Measurements from ENCODE around the gene FAM228A. TPM values are rescaled to one million over a fixed set of nuclear protein-coding genes. Genes with fewer than 3 reads are reported as not detected.

FAM228A gene
- total RNA-seq, 1 experiment from 2014 or later, result not detected

DNA sequence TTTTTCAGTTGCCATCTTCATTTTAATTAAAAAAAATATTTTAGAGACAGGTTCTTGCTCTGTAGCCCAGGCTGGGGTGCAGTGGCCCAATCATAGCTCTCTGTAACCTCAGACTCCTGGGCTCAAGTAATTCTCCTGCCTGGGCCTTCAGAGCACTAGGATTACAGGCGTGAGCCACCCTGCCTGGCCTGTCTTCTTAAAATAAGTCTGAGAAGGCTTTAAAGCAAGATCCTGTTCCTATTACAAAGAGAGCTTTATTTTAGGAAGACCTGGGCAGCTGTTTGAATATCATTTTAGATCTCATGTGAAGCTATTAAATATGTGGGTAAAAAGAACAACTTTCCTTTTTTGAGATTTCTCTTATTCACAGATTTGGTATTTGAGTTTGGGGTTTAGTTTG, 1.5 kb downstream of the FAM228A start:
- Histone ChIP-seq H3K36me3 (ENCODE audit: low read depth, low read length) (no peaks in the 10 kb centered on the region), H3K4me1 (ENCODE audit: insufficient read depth, low read length) (no peaks in the 10 kb centered on the region), H3K4me2 (ENCODE audit: low read length) (no peak overlapping the region), H3K9me3 (ENCODE audit: low read length) (no peaks in the 10 kb centered on the region), H3K79me2 (ENCODE audit: low read length) (no peaks in the 10 kb centered on the region), H3K27ac (ENCODE audit: low read length) (no peak overlapping the region), H3F3A (ENCODE audit: low read length, unreplicated experiment) (no peaks in the 10 kb centered on the region), H3K9me2 (replicated peaks; ENCODE audit: low read length) (no peaks in the 10 kb centered on the region), H3K4me3 (ENCODE audit: low read length) (no peak overlapping the region), H2AFZ (ENCODE audit: low read length) (no peak overlapping the region), H4K20me1 (ENCODE audit: low read length) (no peaks in the 10 kb centered on the region), H3K9ac (ENCODE audit: low read length) (no peak overlapping the region), H3K27me3 (ENCODE audit: low read length) (no peaks in the 10 kb centered on the region)
- intact Hi-C loops (cut with micrococcal nuclease), result no loop called here
- no TSS peak for BruUV-seq (replicated peaks)
- DNase-seq, result no peak
- TF ChIP-seq, protein P1, sequence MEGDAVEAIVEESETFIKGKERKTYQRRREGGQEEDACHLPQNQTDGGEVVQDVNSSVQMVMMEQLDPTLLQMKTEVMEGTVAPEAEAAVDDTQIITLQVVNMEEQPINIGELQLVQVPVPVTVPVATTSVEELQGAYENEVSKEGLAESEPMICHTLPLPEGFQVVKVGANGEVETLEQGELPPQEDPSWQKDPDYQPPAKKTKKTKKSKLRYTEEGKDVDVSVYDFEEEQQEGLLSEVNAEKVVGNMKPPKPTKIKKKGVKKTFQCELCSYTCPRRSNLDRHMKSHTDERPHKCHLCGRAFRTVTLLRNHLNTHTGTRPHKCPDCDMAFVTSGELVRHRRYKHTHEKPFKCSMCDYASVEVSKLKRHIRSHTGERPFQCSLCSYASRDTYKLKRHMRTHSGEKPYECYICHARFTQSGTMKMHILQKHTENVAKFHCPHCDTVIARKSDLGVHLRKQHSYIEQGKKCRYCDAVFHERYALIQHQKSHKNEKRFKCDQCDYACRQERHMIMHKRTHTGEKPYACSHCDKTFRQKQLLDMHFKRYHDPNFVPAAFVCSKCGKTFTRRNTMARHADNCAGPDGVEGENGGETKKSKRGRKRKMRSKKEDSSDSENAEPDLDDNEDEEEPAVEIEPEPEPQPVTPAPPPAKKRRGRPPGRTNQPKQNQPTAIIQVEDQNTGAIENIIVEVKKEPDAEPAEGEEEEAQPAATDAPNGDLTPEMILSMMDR (conservative IDR thresholded peaks at IDR 0.05; ENCODE audit: low read depth, low read length), result no peak
- TF ChIP-seq EZH2phosphoT487 (IDR thresholded peaks at IDR 0.05; ENCODE audit: borderline replicate concordance, low read length) (no peak), EZH2 (IDR thresholded peaks at IDR 0.05; ENCODE audit: low read length, unreplicated experiment) (no peak)
- ChIA-PET CTCF (interaction anchor here (0.8 kb wide), 1 partner anchor 88 kb away, joined by 3 read pairs; no protein-coding TSS in a partner anchor), POLR2A (ENCODE audit: unreplicated experiment) (no interaction called here)
- no peak for ATAC-seq

DNA sequence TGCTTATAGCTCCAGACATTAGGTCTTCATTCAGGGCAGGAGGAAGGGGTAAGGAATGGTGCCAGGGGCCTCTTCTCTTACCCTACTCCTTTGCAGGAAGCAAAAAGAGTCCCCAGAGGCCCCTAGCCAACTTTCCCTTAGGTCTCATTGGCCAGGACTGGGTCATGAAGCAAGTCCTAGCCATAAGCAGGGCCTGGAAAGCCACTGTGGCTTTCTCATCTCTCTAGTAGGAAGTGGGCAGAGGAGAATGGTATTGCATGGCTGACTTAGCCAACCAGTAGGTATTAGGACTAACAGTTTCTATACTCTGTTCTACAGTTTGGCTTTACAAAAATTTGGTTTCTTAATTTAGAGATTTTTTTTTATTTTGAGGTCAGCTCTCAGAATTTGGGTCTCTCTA, 4.8 kb downstream of the FAM228A start:
- H3K79me2 ChIP-seq (ENCODE audit: low read length), result no peaks in the 10 kb centered on the region
- H3K9me3 ChIP-seq (ENCODE audit: low read length), result no peaks in the 10 kb centered on the region
- BruUV-seq (replicated peaks), result no TSS peak
- no peaks in the 10 kb centered on the region for H3K4me1 ChIP-seq (ENCODE audit: insufficient read depth, low read length)
- ATAC-seq (no peak), DNase-seq (no peak)
- no peaks in the 10 kb centered on the region for H3K9me2 ChIP-seq (replicated peaks; ENCODE audit: low read length)
- no peaks in the 10 kb centered on the region for H3K36me3 ChIP-seq (ENCODE audit: low read depth, low read length)
- TF ChIP-seq, protein P1 (conservative IDR thresholded peaks at IDR 0.05; ENCODE audit: low read depth, low read length), result no peak
- TF ChIP-seq EZH2 (IDR thresholded peaks at IDR 0.05; ENCODE audit: low read length, unreplicated experiment) (no peak), EZH2phosphoT487 (IDR thresholded peaks at IDR 0.05; ENCODE audit: borderline replicate concordance, low read length) (no peak)
- no peak overlapping the region for H2AFZ ChIP-seq (ENCODE audit: low read length)
- no peak overlapping the region for H3K4me2 ChIP-seq (ENCODE audit: low read length)
- ChIA-PET CTCF (no interaction called here), POLR2A (ENCODE audit: unreplicated experiment) (no interaction called here)
- no peak overlapping the region for H3K9ac ChIP-seq (ENCODE audit: low read length)
- H4K20me1 ChIP-seq (ENCODE audit: low read length), result no peaks in the 10 kb centered on the region
- H3K27ac ChIP-seq (ENCODE audit: low read length), result no peak overlapping the region
- no peaks in the 10 kb centered on the region for H3K27me3 ChIP-seq (ENCODE audit: low read length)
- H3F3A ChIP-seq (ENCODE audit: low read length, unreplicated experiment), result no peaks in the 10 kb centered on the region
- intact Hi-C loops (cut with micrococcal nuclease), result no loop called here
- no peak overlapping the region for H3K4me3 ChIP-seq (ENCODE audit: low read length)

DNA sequence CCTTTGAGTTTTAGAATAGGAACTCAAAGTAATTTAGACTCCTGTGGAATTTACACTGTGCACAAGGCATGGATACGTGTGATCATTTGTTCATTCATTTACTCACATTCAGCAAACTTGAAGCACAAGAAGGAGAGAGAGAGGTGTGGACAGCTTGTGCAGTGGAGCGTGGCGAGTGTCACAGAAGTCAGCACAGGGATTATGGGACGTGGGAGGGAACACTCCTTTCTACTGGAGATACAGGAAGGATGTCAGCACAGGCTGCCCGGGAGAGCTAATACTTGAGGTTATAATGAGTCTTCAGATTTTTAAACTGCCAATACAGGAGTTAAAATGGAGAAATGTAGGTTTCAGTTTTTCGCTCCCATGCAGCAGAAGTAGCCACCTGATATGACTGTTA, 7.0 kb downstream of the FAM228A start:
- Histone ChIP-seq H4K20me1 (ENCODE audit: low read length) (no peaks in the 10 kb centered on the region), H3F3A (ENCODE audit: low read length, unreplicated experiment) (no peaks in the 10 kb centered on the region), H3K4me2 (ENCODE audit: low read length) (no peak overlapping the region), H3K4me1 (ENCODE audit: insufficient read depth, low read length) (no peaks in the 10 kb centered on the region), H3K79me2 (ENCODE audit: low read length) (no peaks in the 10 kb centered on the region), H3K36me3 (ENCODE audit: low read depth, low read length) (no peaks in the 10 kb centered on the region), H2AFZ (ENCODE audit: low read length) (no peak overlapping the region), H3K9me2 (replicated peaks; ENCODE audit: low read length) (no peaks in the 10 kb centered on the region), H3K27ac (ENCODE audit: low read length) (no peak overlapping the region), H3K9me3 (ENCODE audit: low read length) (peaks cover 7% of the 10 kb centered on the region), H3K27me3 (ENCODE audit: low read length) (no peaks in the 10 kb centered on the region), H3K9ac (ENCODE audit: low read length) (no peak overlapping the region), H3K4me3 (ENCODE audit: low read length) (no peak overlapping the region)
- no TSS peak for BruUV-seq (replicated peaks)
- DNase-seq (no peak), ATAC-seq (no peak)
- ChIA-PET POLR2A (ENCODE audit: unreplicated experiment) (no interaction called here), CTCF (no interaction called here)
- intact Hi-C loops (cut with micrococcal nuclease), result no loop called here
- no peak for TF ChIP-seq EZH2phosphoT487 (IDR thresholded peaks at IDR 0.05; ENCODE audit: borderline replicate concordance, low read length)
- no peak for TF ChIP-seq EZH2 (IDR thresholded peaks at IDR 0.05; ENCODE audit: low read length, unreplicated experiment)
- TF ChIP-seq, protein P1 (conservative IDR thresholded peaks at IDR 0.05; ENCODE audit: low read depth, low read length), result no peak
